ACHN (cell line): ENCODE results near the gene PAGE1.

Experiments used
- DNase-seq: peaks from one replicate; pipeline ENCODE4 v3.0.0-alpha.2; 2015
- in situ Hi-C: cut with HindIII; loops from 2 replicates; pipeline ENCODE4 v1.10.0; 2017; ENCODE audit warnings: low sequenced_read_pairs, low pct_ligation_motif_present, low pct_unique_long_range_greater_than_20kb

The PAGE1 gene

GRCh38 chrX:49644991-49645637 lies 50.7 kb downstream of the PAGE1 start:
- in situ Hi-C loops = no loop called here
- DNase-seq = no peak
